Loucy (cell line): ENCODE results near the gene TMED10.

Experiments used
- CTCF ChIP-seq: fragments of 200-600 bp; sonication (generic); conservative IDR thresholded peaks from 2 replicates; pipeline ENCODE4 v1.5.1; 2014; ENCODE audit warnings: mild to moderate bottlenecking, antibody characterized with exemption, low read length
- EZH2phosphoT487 ChIP-seq: fragments of 200-600 bp; IDR thresholded peaks from 2 replicates; pipeline ENCODE4 v1.6.1; 2018; ENCODE audit warnings: antibody characterized with exemption, mild to moderate bottlenecking, moderate library complexity, borderline replicate concordance

DNA sequence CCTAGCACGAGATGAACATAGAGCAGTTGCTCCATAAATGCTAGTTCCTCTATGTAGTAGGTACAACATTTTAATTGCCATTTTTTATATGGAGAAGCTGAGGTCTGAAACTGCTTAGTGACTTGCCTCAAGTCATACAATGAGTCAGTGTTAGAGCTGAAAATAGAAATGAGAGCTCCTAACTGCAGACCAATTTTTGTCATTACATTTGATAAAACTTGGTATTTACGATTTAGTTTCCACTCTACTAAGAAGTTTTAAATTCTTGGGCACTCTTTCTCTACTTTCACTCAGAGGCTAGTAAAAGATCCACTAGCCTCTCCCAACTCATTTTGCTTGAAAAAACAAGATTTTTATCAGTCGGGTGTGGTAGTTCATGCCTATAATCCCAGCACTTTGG lies 8.1 kb upstream of the TMED10 start:
- no peak for TF ChIP-seq EZH2phosphoT487
- no peak for TF ChIP-seq CTCF
